Mesenchymal stem cell (in vitro differentiated cells and primary cell): ENCODE data around the gene FBXW8.
A peak's percentile ranks its signal among the peaks of the same experiment; 100 is the strongest.

Experiments
- DNase-seq: peaks from one replicate; pipeline ENCODE4 v3.0.0-alpha.2; 2013
- H2AFZ ChIP-seq: one replicate; pipeline ENCODE4 v1.6.1; 2013; ENCODE audit warnings: low read depth, mild to moderate bottlenecking, control low read depth, inconsistent platforms, low read length, moderate library complexity
- H2AK5ac ChIP-seq: 2 replicates; pipeline ENCODE4 v1.6.1; 2013; ENCODE audit warnings: low read length, moderate library complexity, mild to moderate bottlenecking, inconsistent platforms; ENCODE audit not compliant: severe bottlenecking
- H2BK120ac ChIP-seq: one replicate; pipeline ENCODE4 v1.6.1; 2013; ENCODE audit warnings: low read depth, mild to moderate bottlenecking, inconsistent platforms, low read length, moderate library complexity
- H2BK12ac ChIP-seq, 2 experiments: one replicate each; pipeline ENCODE4 v1.6.1; 2013; ENCODE audit warnings: inconsistent platforms in 2 of 2, low read length in 2 of 2, mild to moderate bottlenecking in 2 of 2, moderate library complexity in 2 of 2, control low read depth in 1 of 2
- H2BK15ac ChIP-seq: one replicate; pipeline ENCODE4 v1.6.1; 2013; ENCODE audit warnings: mild to moderate bottlenecking, low read depth, inconsistent platforms; ENCODE audit not compliant: poor library complexity, severe bottlenecking
- H2BK5ac ChIP-seq: 2 replicates; pipeline ENCODE4 v1.6.1; 2013; ENCODE audit warnings: low read depth, mild to moderate bottlenecking, low read length, control low read depth, inconsistent platforms; ENCODE audit not compliant: poor library complexity, severe bottlenecking
- H3K14ac ChIP-seq, 2 experiments: one replicate each; pipeline ENCODE4 v1.6.1; 2013; ENCODE audit warnings: inconsistent platforms in 2 of 2, low read length in 2 of 2, control low read depth in 1 of 2, mild to moderate bottlenecking in 1 of 2, moderate library complexity in 1 of 2
- H3K18ac ChIP-seq, 2 experiments: one replicate each; pipeline ENCODE4 v1.6.1; 2013; ENCODE audit warnings: inconsistent platforms in 2 of 2, low read length in 2 of 2, control low read depth in 1 of 2, low read depth in 1 of 2, mild to moderate bottlenecking in 1 of 2
- H3K23ac ChIP-seq, 2 experiments: one replicate each; pipeline ENCODE4 v1.6.1; 2013; ENCODE audit warnings: inconsistent platforms in 2 of 2, low read length in 2 of 2, mild to moderate bottlenecking in 2 of 2, moderate library complexity in 2 of 2, control low read depth in 1 of 2
- H3K27ac ChIP-seq: 2 replicates; pipeline ENCODE4 v1.5.1; 2013; ENCODE audit warnings: mild to moderate bottlenecking, moderate library complexity, low read length, control low read depth, inconsistent platforms; ENCODE audit not compliant: poor library complexity, severe bottlenecking
- H3K27me3 ChIP-seq, 2 experiments: 2 replicates each; pipeline versions ENCODE4 v1.6.1 to v1.7.0; 2013; ENCODE audit warnings: low read length in 2 of 2, mild to moderate bottlenecking in 2 of 2, moderate library complexity in 2 of 2, control low read depth in 1 of 2, inconsistent platforms in 1 of 2; ENCODE audit not compliant: control insufficient read depth in 1 of 2, insufficient read depth in 1 of 2
- H3K36me3 ChIP-seq, 2 experiments: 2 replicates each; pipeline versions ENCODE4 v1.6.1 to v1.7.0; 2013; ENCODE audit warnings: low read length in 2 of 2, control low read depth in 1 of 2, inconsistent platforms in 1 of 2, low read depth in 1 of 2, mild to moderate bottlenecking in 1 of 2; ENCODE audit not compliant: insufficient read depth in 2 of 2, control insufficient read depth in 1 of 2
- H3K4ac ChIP-seq, 2 experiments: one replicate each; pipeline ENCODE4 v1.6.1; 2013; ENCODE audit warnings: inconsistent platforms in 2 of 2, low read length in 2 of 2, mild to moderate bottlenecking in 2 of 2, moderate library complexity in 2 of 2, control low read depth in 1 of 2, low read depth in 1 of 2
- H3K4me1 ChIP-seq: 2 replicates; pipeline ENCODE4 v1.6.1; 2013; ENCODE audit warnings: low read depth, low read length, control low read depth; ENCODE audit not compliant: control insufficient read depth, insufficient read depth
- H3K4me2 ChIP-seq: 2 replicates; pipeline ENCODE4 v1.6.1; 2013; ENCODE audit warnings: low read length, mild to moderate bottlenecking, inconsistent platforms; ENCODE audit not compliant: poor library complexity, severe bottlenecking
- H3K4me3 ChIP-seq, 2 experiments: 2 replicates each; pipeline versions ENCODE4 v1.5.1 to v1.7.0; 2013; ENCODE audit warnings: low read length in 2 of 2, mild to moderate bottlenecking in 2 of 2, control low read depth in 1 of 2, low read depth in 1 of 2; ENCODE audit not compliant: insufficient read depth in 1 of 2
- H3K79me1 ChIP-seq: replicated peaks from 2 replicates; pipeline ENCODE4 v1.6.1; 2013; ENCODE audit warnings: mild to moderate bottlenecking, control low read depth, low read length, inconsistent platforms; ENCODE audit not compliant: poor library complexity, severe bottlenecking
- H3K9ac ChIP-seq: 2 replicates; pipeline ENCODE4 v1.7.0; 2013; ENCODE audit warnings: mild to moderate bottlenecking, low read length, moderate library complexity
- H3K9me3 ChIP-seq: 2 replicates; pipeline ENCODE4 v1.7.0; 2013; ENCODE audit warnings: mild to moderate bottlenecking, low read length; ENCODE audit not compliant: control insufficient read depth
- H4K8ac ChIP-seq: one replicate; pipeline ENCODE4 v1.6.1; 2013; ENCODE audit warnings: inconsistent platforms, mild to moderate bottlenecking, low read length, moderate library complexity
- H4K91ac ChIP-seq: one replicate; pipeline ENCODE4 v1.6.1; 2013; ENCODE audit warnings: mild to moderate bottlenecking, low read length, inconsistent platforms
- WGBS: methylation state at CpG from one replicate; pipeline ENCODE4 v1.1.7; 2013; ENCODE audit warnings: mixed read lengths; 5-methylcytosine and 5-hydroxymethylcytosine counted together

The FBXW8 gene

GRCh38 chr12:117014342-117014887, 103.7 kb downstream of the FBXW8 start:
- H2BK15ac ChIP-seq, result no peak overlapping the region
- no peak overlapping the region for H2AFZ ChIP-seq
- H3K14ac ChIP-seq, result no peak overlapping the region
- H3K27me3 ChIP-seq, result no peaks in the 10 kb centered on the region
- no peak overlapping the region for H4K8ac ChIP-seq
- H2BK5ac ChIP-seq, result no peak overlapping the region
- no peak overlapping the region for H2BK12ac ChIP-seq
- H3K23ac ChIP-seq, result no peak overlapping the region
- no peaks in the 10 kb centered on the region for H3K4me1 ChIP-seq
- H3K36me3 ChIP-seq, result peaks cover 32 to 59% of the 10 kb centered on the region in 2 experiments
- no peak overlapping the region for H4K91ac ChIP-seq
- peak overlapping the region in 1 of 2 experiments; percentile 41 for H3K4me3 ChIP-seq
- H3K27ac ChIP-seq, result no peak overlapping the region
- 93% methylated on average over 8 of the region's 8 CpGs for WGBS
- H3K4me2 ChIP-seq, result no peak overlapping the region
- H2AK5ac ChIP-seq, result no peak overlapping the region
- no peak overlapping the region for H3K4ac ChIP-seq
- peaks cover 27% of the 10 kb centered on the region for H3K79me1 ChIP-seq
- no peak overlapping the region for H3K9ac ChIP-seq
- H3K9me3 ChIP-seq, result peaks cover 25% of the 10 kb centered on the region
- no peak overlapping the region for H2BK120ac ChIP-seq
- peak; percentile 9 for DNase-seq
- no peak overlapping the region for H3K18ac ChIP-seq

GRCh38 chr12:117015811-117016210, 105.1 kb downstream of the FBXW8 start:
- H2BK120ac ChIP-seq, result no peak overlapping the region
- H2BK12ac ChIP-seq, result no peak overlapping the region

GRCh38 chr12:117017807-117018206, 107.1 kb downstream of the FBXW8 start:
- Histone ChIP-seq H2BK15ac (no peak overlapping the region), H3K23ac (no peak overlapping the region), H3K18ac (no peak overlapping the region), H2AFZ (no peak overlapping the region), H3K4me1 (no peaks in the 10 kb centered on the region), H4K8ac (no peak overlapping the region), H3K4me3 (no peak overlapping the region), H3K79me1 (peaks cover 35% of the 10 kb centered on the region), H2AK5ac (no peak overlapping the region), H3K4me2 (no peak overlapping the region), H3K9me3 (peaks cover 25% of the 10 kb centered on the region), H2BK120ac (no peak overlapping the region), H3K27ac (no peak overlapping the region), H3K27me3 (no peaks in the 10 kb centered on the region), H2BK12ac (no peak overlapping the region), H4K91ac (no peak overlapping the region), H3K9ac (no peak overlapping the region), H2BK5ac (no peak overlapping the region), H3K4ac (no peak overlapping the region), H3K36me3 (peaks cover 25 to 75% of the 10 kb centered on the region in 2 experiments), H3K14ac (no peak overlapping the region)
- WGBS, result 94% methylated on average over 7 of the region's 9 CpGs
- no peak for DNase-seq

More at GRCh38 chr12:117015811-117016210, 105.1 kb downstream of the FBXW8 start:
- Histone ChIP-seq H3K4me1 (no peaks in the 10 kb centered on the region), H3K18ac (no peak overlapping the region), H3K4me3 (peak overlapping the region in 1 of 2 experiments; percentile 12), H3K9me3 (peaks cover 25% of the 10 kb centered on the region), H2AFZ (no peak overlapping the region), H3K9ac (no peak overlapping the region), H2AK5ac (no peak overlapping the region), H4K8ac (no peak overlapping the region), H3K4ac (no peak overlapping the region), H3K36me3 (peaks cover 34 to 64% of the 10 kb centered on the region in 2 experiments), H2BK5ac (no peak overlapping the region), H4K91ac (no peak overlapping the region), H3K23ac (no peak overlapping the region), H3K14ac (no peak overlapping the region), H3K27me3 (no peaks in the 10 kb centered on the region), H3K27ac (no peak overlapping the region), H3K4me2 (no peak overlapping the region), H2BK15ac (no peak overlapping the region), H3K79me1 (peaks cover 33% of the 10 kb centered on the region)
- DNase-seq, result no peak

GRCh38 chr12:117018276-117018675, 107.5 kb downstream of the FBXW8 start:
- Histone ChIP-seq H3K4me3 (no peak overlapping the region), H3K14ac (no peak overlapping the region), H2BK12ac (no peak overlapping the region), H3K9me3 (peaks cover 25% of the 10 kb centered on the region), H2BK15ac (no peak overlapping the region), H4K8ac (no peak overlapping the region), H3K36me3 (peaks cover 23 to 75% of the 10 kb centered on the region in 2 experiments), H3K4me1 (no peaks in the 10 kb centered on the region), H3K4ac (no peak overlapping the region), H3K23ac (no peak overlapping the region), H3K27me3 (no peaks in the 10 kb centered on the region), H3K27ac (no peak overlapping the region), H3K79me1 (peaks cover 38% of the 10 kb centered on the region), H2AFZ (no peak overlapping the region), H3K4me2 (no peak overlapping the region), H2BK5ac (no peak overlapping the region), H2AK5ac (no peak overlapping the region), H2BK120ac (no peak overlapping the region), H3K9ac (no peak overlapping the region), H3K18ac (no peak overlapping the region), H4K91ac (no peak overlapping the region)
- DNase-seq, result no peak
- 98% methylated on average over 14 of the region's 14 CpGs for WGBS
